Medulla oblongata (tissue), 1 donor: ENCODE results near the gene C2CD2L.
"Not testable (repeated sequence)": the region's sequence is repeated elsewhere in the genome, so short reads cannot be mapped to it uniquely, and the experiment has no call there.

Experiments used
- DNase-seq: peaks from one replicate; pipeline ENCODE4 v3.0.0-alpha.2; 2015; ENCODE audit errors: extremely low spot score

Gene C2CD2L

GRCh38 chr11:119152043-119152442, 44.9 kb downstream of the C2CD2L start:
- DNase-seq: no peak

- no peak for DNase-seq
Measured at GRCh38 chr11:119152604-119153003, 45.5 kb downstream of the C2CD2L start.

GRCh38 chr11:119153049-119153818, 46.1 kb downstream of the C2CD2L start:
- no peak for DNase-seq

- no peak for DNase-seq
Measured at GRCh38 chr11:119154178-119154577, 47.0 kb downstream of the C2CD2L start.

- DNase-seq: no peak
Measured at GRCh38 chr11:119155733-119156492, 48.8 kb downstream of the C2CD2L start.

- no peak for DNase-seq
Measured at GRCh38 chr11:119156496-119156895, 49.4 kb downstream of the C2CD2L start.

- DNase-seq: no peak
Measured at GRCh38 chr11:119157063-119157462, 49.9 kb downstream of the C2CD2L start.

GRCh38 chr11:119158467-119158866, 51.3 kb downstream of the C2CD2L start:
- no peak for DNase-seq

GRCh38 chr11:119160151-119160550, 53.0 kb downstream of the C2CD2L start:
- DNase-seq: no peak

GRCh38 chr11:119161871-119162270, 54.7 kb downstream of the C2CD2L start:
- no peak for DNase-seq

GRCh38 chr11:119166368-119167076, 59.4 kb downstream of the C2CD2L start:
- no peak for DNase-seq

GRCh38 chr11:119167077-119167458, 59.9 kb downstream of the C2CD2L start:
- not testable (repeated sequence) for DNase-seq

GRCh38 chr11:119167933-119168332, 60.8 kb downstream of the C2CD2L start:
- DNase-seq: no peak
